T-helper 17 cell (primary cell): ENCODE results near the gene SLFN12L. TPM values are rescaled to one million over a fixed set of nuclear protein-coding genes. Genes with fewer than 3 reads are reported as not detected.

ENCODE experiments used
- ATAC-seq: fragments of 150-1000 bp; cut with Tn5 transposase; 2 replicates; pipeline ENCODE4 v1.10.0; 2021; ENCODE audit warnings: mild to moderate bottlenecking, moderate library complexity
- DNase-seq, 3 donors: peaks; one replicate each; pipeline versions ENCODE4 v3.0.0 to v3.0.0-alpha.2; 2020 to 2021
- H3K9me3 ChIP-seq: one replicate; pipeline ENCODE4 v1.7.0; 2013; ENCODE audit warnings: low read length, mild to moderate bottlenecking; ENCODE audit not compliant: control insufficient read depth, poor library complexity, severe bottlenecking
- H3K27ac Mint-ChIP-seq: one replicate; pipeline ENCODE4 v1.8.0; 2022; ENCODE audit warnings: mild to moderate bottlenecking, moderate library complexity, mixed read lengths
- H3K27me3 Mint-ChIP-seq: one replicate; pipeline ENCODE4 v1.8.0; 2022; ENCODE audit warnings: mixed read lengths
- H3K36me3 Mint-ChIP-seq: one replicate; pipeline ENCODE4 v1.8.0; 2022; ENCODE audit warnings: low read depth, mixed read lengths
- H3K4me1 Mint-ChIP-seq: one replicate; pipeline ENCODE4 v1.8.0; 2022; ENCODE audit warnings: mild to moderate bottlenecking, mixed read lengths
- H3K4me3 Mint-ChIP-seq: one replicate; pipeline ENCODE4 v1.8.0; 2022; ENCODE audit warnings: mild to moderate bottlenecking, moderate library complexity, mixed read lengths
- total RNA-seq, 4 donors: library from RNA in 2 of 4; stranded (reverse) in 2 of 4; gene quantifications; one replicate each; pipeline ENCODE4 v1.2.3 and lab custom pipeline; 2022 to 2026

Gene SLFN12L
- total RNA-seq, 2 donors from 2014 or later = 70.0 to 90.1 TPM

DNA sequence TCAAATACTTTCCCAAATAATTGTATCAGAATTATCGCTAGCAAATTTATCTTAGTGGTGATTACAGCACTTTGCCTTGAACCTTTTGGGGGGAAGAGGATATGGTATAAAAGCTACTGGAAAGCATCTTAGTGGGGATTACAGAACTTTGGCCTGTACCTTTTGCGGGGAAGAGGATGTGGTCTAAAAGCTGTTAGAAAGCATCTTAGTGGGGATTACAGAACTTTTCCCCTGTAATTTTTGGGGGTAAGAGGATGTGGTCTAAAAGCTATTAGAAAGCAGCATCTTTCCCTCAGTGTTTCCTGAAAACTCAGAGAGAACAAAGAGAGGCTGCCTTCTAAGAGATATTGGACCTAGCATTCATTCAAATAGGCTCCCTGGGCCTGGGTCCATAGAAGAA, 109.2 kb downstream of the SLFN12L start:
- DNase-seq (no peak), ATAC-seq (no peak)
- Mint-ChIP-seq H3K27ac (no peak overlapping the region), H3K27me3 (no peaks in the 10 kb centered on the region), H3K4me1 (peaks cover 27% of the 10 kb centered on the region), H3K4me3 (no peak overlapping the region), H3K36me3 (peaks cover 9% of the 10 kb centered on the region)
- no peaks in the 10 kb centered on the region for H3K9me3 ChIP-seq

DNA sequence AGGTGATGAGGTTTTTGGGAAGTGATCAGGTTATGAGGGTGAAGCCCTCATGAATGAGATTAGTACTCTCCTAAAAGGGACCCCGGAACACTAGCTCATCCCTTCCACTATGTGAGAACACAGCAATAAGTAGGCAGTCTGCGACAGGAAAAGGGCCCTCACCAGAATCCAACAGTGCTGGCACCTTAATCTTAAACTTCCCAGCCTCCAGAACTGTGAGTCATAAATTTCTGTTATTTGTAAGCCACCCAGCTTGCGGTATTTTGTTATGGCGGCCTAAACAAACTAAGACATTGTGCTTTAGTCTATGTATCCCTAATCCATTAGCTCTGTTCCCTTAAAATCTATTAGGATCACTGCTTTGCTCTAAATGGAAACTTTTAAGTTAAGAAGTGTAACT, 113.7 kb downstream of the SLFN12L start:
- Mint-ChIP-seq H3K36me3 (peaks cover 9% of the 10 kb centered on the region), H3K27me3 (no peaks in the 10 kb centered on the region), H3K4me3 (no peak overlapping the region), H3K4me1 (peaks cover 12% of the 10 kb centered on the region), H3K27ac (no peak overlapping the region)
- ATAC-seq (no peak), DNase-seq (no peak)
- H3K9me3 ChIP-seq = no peaks in the 10 kb centered on the region

Other genes starting within 250 kb of the SLFN12L start
- 10 to 100 TPM; 21.0 to 26.7 TPM for gene SLFN11, start 164.1 kb downstream of the SLFN12L start, total RNA-seq
- gene SLFN12, start 105.2 kb downstream of the SLFN12L start, total RNA-seq = 1 to 10 TPM; 5.3 to 5.4 TPM
- gene SLFN13, start 88.9 kb downstream of the SLFN12L start, total RNA-seq = 10 to 100 TPM; 28.1 to 36.5 TPM
- gene SLFN14, start 23.1 kb upstream of the SLFN12L start, total RNA-seq = 1 to 10 TPM in 1 of 2 donors, not detected in 1; 7.2 TPM
- gene PEX12, start 40.9 kb upstream of the SLFN12L start, total RNA-seq = 1 to 10 TPM; 3.1 to 3.6 TPM
- 100 to 1,000 TPM in 1 of 2 donors, 10 to 100 TPM in 1; 95.9 to 114 TPM for gene AP2B1, start 49.6 kb upstream of the SLFN12L start, total RNA-seq
- gene RASL10B, start 194.0 kb upstream of the SLFN12L start, total RNA-seq = under 1 TPM; 0.10 to 0.50 TPM
- gene GAS2L2, start 215.6 kb upstream of the SLFN12L start, total RNA-seq = not detected
- gene C17orf50, start 223.2 kb upstream of the SLFN12L start, total RNA-seq = not detected